ENCODE results near the gene STT3B.

- TF ChIP-seq POLR2A (IDR thresholded peaks at IDR 0.05) (no peak), EP300 (IDR thresholded peaks at IDR 0.05) (no peak), CTCF (IDR thresholded peaks at IDR 0.05) (no peak), POLR2AphosphoS5 (IDR thresholded peaks at IDR 0.05) (no peak)
These were observed 115.7 kb downstream of the STT3B start for GRCh38 chr3:31648286-31648968.

Data from stomach (tissue), 4 donors.